ENCODE measurements around the gene PDZK1.
"Not testable (repeated sequence)": the region's sequence is repeated elsewhere in the genome, so short reads cannot be mapped to it uniquely, and the experiment has no call there.

DNA sequence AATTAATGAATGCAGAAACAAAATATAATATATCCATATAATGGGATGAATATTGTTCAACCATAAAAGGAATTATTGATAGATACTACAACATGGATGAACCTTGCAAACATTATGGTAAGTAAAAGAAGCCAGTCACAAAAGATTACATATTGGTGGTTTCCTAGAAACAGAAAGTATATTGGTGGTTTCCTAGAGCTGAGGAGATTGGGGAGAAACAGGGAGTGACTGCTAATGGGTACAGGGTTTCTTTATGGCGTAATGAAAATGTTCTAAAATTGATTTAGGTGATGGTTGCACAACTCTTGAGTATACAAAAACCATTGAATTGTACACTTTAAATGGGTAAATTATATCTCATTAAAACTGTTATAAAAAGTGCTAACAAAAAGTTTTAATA, 85.0 kb downstream of the PDZK1 start:
- TF ChIP-seq POLR2A (IDR thresholded peaks at IDR 0.05) = not testable (repeated sequence)
- TF ChIP-seq, protein P1, sequence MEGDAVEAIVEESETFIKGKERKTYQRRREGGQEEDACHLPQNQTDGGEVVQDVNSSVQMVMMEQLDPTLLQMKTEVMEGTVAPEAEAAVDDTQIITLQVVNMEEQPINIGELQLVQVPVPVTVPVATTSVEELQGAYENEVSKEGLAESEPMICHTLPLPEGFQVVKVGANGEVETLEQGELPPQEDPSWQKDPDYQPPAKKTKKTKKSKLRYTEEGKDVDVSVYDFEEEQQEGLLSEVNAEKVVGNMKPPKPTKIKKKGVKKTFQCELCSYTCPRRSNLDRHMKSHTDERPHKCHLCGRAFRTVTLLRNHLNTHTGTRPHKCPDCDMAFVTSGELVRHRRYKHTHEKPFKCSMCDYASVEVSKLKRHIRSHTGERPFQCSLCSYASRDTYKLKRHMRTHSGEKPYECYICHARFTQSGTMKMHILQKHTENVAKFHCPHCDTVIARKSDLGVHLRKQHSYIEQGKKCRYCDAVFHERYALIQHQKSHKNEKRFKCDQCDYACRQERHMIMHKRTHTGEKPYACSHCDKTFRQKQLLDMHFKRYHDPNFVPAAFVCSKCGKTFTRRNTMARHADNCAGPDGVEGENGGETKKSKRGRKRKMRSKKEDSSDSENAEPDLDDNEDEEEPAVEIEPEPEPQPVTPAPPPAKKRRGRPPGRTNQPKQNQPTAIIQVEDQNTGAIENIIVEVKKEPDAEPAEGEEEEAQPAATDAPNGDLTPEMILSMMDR (IDR thresholded peaks at IDR 0.05) = not testable (repeated sequence)
